HG03442 (cell line): ENCODE results near the gene DNAJC27.

Experiments
- ATAC-seq: cut with Tn5 transposase; IDR thresholded peaks from one replicate; pipeline ENCODE4 v1.9.1; 2021; ENCODE audit warnings: mild to moderate bottlenecking, moderate library complexity; ENCODE audit not compliant: unreplicated experiment

Gene DNAJC27

DNA sequence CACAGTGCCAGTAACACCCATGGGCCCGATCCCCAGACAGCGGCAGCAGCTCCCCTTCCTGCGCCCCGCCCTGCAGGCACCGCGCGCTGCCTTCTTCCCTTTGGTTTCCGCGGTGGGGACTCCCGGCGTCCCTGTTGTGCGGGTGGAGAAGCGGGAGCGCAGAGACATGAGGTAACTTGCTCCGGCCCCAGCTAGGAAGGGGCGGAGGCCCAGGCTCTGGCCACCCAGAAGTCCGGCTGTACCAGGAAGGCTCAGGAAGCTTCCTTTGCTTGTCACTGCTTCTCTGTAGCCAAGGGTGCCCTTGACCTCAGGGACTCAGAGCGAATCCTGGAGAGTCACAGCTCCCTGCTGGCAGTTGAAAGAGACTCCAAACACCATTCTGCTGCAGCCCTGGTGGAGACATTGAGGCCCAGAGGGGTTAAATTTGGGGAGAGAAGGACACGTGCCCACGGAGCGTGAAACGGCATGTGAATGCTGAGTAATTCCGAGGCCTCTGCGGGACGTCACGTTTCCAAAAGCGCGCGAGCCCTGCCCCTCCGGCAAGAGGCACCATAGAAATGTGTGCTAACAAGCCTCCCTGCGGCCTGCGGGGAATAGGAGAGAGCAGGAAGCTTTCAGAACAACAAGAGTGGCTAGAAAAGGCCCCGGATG lies 45.0 kb downstream of the DNAJC27 start:
- no peak for ATAC-seq

DNA sequence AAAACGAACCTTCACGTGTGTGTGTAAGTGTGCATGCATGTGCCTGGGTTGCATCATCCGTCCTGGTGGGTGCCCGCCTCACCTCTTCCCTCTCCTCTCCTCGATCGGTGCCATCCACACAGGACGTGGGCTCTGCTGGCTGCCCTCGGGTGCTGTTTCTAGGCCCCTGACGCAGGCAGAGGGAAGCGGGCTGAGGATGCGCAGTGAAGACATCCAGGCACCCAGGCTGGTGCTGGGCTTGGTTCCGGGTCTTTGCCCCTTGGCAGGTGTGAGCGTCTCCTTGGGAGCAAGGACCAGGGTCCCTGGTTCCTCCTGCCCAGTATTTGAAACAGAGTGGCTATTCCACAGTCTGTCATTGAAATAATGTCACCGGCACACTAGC lies 45.5 kb downstream of the DNAJC27 start:
- no peak for ATAC-seq

DNA sequence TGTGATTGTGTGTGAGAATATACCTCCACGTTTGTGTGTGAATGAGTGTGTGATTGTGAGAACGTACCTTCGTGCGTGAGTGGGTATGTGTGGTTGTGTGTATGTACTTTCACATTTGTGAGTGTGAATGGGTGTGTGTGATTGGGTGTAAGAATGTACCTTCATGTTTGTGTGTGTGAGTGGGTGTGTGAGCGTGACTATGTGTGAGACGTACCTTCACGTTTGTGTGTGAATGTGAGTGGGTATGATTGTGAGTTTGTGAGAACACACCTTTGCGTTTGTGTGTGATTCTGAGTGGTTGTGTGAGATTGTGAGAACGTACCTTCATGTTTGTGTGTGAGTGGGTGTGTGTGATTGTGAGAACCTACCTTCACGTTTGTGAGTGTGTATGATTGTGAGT lies 45.9 kb downstream of the DNAJC27 start:
- ATAC-seq: no peak

DNA sequence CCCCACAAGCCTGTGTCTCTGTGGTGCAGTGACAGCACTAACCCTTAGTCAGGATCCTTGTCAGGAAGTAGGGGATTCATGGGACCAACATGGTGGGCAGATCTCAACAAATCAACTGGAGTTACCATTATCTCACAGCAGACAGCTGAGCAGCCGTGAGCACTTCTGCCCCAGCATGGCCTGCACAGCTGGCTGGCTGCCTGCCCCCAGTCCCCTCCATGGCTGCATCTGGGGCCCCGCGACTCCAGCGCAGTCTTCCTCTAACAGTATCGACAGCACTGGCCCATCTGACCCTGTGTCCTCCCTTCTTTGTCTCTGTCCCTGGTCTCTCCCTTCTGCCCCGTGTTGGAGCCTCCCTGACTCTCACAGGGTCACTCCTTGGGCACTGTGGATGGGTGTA lies 47.0 kb downstream of the DNAJC27 start:
- no peak for ATAC-seq

DNA sequence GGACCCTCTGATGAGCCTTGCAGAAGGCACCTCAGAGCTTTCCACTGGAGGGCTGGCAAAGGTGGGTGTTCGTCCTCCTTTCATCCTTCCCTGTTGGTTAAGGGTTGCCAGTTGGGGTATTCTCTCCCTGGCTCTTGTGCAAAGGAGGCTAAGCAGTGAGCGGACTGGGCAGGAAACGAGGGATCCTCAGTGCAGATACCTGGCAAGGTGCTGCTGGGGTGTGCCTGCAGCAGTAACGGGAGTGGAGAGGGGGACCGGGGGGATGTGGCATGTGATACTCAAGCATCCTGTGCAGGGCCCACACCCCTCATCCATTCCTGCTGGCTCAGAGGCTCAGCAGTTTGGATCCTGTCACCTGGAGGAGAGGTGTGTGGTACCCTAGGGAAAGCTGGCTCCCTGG lies 47.5 kb downstream of the DNAJC27 start:
- ATAC-seq: no peak

DNA sequence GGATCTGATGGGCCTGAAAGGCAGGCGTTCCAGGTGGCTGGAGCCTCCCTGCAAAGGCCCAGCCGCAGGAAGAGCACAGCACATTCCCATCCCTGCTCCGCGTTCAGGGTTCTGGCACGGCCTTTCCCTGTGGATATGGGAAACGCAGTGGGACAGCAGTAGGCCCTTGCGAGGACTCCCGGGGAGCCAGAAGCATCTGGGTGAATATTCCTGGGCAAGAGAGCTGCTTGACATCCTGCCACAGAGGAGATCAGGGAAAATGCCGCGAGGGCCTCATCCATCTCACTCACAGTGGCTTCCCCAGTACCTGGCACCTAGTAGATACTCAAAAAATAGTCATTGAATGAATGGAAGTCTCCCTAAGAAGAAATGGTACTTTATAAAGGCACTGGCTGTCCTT lies 48.6 kb downstream of the DNAJC27 start:
- ATAC-seq: no peak

DNA sequence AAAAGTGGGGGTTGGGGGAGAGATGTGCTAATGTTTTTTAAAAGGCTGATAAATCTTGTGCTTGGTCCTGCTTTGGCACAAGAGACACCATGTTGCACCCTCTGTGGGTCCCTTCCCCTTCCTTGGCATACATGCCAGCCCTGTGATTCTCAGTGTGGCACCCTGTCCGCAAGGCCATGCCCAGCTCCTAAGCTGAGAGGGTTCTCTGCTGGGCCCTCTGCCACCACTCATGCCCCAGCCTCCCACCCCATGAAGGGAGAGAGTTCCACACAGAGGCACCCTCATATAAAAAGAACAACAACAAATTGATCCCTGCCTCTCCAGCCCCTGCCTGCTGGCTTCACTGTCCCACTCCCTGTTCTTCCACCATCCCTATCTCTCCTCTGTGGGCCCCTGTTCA lies 49.2 kb downstream of the DNAJC27 start:
- no peak for ATAC-seq

DNA sequence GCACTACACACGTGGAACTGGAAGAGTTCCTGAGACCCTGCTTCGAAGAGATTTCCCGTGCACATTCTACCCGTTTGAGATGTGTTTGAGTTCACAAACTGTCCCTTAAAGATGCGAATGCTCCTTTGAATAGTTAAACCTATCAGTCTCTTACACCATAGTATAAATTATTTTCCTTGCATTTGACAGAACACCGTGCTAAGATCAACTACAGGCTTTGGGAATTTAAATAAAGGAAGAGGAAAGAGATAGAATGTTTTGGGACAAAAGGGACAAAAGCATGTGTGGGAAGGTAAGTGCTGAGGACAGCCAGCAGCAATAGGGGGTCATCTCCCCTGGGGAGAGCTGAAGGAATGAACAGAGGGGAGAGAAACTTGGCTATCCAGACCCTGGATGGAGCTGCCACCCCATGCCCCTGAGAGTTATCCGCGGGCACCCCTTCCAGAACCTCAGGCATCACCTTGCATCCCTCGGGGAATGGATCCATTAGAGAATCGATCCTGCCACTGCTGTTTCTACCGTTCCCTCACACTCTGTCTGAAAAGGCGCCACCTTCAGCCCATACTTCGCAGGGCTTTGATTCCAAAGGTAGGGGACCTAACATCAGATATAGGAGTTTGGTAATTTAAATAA lies 50.8 kb downstream of the DNAJC27 start:
- ATAC-seq: no peak

DNA sequence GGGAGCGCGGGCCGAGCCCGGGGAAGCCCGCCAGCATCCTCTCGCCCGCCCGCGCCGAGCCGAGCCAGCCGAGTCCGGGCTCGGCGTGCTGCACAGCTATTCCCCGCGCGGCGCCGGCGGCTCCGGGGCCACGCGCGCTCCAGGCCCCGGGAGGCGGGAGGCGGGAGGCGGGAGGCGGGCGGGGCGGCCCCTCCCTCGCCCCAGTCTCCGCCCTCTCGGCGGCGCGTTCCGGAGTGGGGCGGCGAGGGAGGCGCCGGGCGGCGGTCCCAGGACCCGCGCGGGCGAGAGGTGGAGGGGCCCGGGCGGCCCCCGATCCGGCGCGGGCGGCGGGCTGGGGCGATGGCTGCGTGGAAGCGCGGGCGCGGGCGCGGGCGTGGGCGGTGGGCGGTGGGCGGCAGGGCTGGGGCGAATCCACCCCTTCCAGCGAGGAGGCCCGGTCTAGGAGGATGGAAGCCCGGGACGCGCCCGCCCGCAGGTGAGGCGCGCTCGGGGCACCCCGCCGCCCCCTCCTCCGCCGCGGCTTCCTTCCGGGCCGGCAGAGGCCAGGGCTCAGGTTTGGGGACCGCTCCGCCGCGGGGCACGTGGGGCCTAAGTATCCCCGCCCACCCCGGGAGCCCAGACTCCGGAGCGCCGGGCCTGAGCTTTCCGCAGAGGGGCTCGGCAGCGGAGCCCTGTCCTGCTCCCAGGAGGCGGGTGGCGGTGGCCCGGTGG lies 51.5 kb downstream of the DNAJC27 start, which contains the start of gene ADCY3:
TSS of gene ADCY3 (minus strand) at position 140 of the 711 bp plus-strand sequence. CDS start 1,250 bp downstream, outside the sequence.
- ATAC-seq: peak; percentile 43

DNA sequence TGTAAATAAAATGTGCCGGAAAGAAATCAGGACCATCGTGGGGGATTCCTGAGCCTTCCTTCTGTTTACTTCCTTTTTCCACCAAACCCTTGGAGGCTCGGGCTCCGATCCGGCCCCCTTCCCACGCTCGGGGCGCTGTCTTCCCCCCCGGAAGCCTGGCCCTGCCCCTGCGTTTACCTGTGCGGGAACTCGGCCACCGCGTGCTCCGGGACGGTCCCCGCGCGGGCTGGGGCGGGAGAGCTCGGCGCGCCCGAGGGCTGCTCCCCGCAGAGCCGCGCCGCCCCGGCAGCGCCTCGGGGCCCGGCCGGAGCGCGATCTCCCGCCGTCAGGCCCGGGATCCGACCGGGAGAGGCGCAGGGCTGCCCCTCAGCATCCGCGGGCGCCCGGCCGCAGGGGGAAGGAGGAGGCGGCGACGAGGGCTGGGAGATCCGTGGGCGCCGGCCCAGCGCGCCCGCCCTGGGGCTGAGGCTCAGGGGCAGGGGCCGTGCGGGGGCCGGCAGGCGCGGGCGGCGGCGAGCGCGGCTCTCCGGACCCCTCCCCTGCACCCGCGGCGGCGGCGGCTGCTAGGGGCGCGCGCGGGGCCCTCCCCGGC lies 52.2 kb downstream of the DNAJC27 start:
- peak; percentile 14 for ATAC-seq

DNA sequence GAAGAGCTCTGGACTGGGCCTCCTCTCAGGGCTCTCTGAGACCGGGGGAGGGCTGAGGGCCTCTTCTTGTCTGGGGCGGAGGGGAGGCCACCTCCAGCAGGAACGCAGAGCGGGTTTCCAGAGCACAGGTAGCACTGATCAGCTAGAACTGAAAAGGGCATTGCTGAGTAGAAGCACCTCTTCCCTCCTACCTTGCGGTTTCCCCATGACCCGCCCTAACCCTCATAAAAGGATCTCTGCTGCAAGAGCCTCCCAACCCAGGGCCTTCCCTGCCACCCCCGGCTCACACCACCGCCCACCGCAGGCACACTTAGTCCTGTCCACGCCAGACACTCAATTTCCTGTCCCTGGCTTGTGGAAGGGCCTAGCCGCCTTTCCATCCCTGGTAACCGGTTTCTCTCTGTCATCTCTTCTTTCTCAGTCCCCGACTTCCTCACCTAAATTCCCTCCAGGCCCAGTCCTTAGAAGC lies 52.7 kb downstream of the DNAJC27 start:
- ATAC-seq: no peak

DNA sequence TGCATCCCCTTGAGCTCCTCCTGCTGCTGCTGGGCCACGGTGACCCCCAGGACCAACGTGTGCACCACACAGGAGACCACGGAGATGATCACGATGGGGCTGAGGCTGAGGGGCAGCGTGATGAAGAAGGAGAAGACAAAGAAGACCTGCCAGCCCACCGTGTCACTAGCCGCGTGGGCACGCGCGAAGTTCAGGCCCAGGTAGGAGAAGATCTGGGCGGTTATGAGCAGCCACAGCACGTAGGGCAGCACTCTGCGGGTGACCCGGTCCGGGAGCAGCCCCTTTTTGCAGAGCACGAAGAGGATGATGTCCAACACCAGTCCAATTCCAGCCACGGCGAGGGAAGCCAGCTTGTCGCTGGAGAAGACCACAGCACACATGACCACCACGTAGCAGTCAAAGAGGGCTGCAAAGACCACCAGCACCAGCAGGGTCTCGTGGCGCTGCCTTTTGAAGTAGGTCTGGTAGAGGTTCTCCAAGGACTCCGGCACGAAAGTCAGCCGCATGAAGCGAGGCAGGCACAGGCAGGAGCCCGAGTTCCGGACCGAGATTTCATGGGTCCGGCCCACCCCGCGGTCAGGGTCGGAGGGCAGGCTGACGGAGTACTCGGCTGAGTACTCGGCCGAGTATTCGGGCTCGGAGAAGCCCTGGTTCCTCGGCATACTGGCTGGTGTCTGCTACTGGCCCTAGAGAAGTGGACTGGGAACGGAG lies 53.3 kb downstream of the DNAJC27 start:
- ATAC-seq: no peak

DNA sequence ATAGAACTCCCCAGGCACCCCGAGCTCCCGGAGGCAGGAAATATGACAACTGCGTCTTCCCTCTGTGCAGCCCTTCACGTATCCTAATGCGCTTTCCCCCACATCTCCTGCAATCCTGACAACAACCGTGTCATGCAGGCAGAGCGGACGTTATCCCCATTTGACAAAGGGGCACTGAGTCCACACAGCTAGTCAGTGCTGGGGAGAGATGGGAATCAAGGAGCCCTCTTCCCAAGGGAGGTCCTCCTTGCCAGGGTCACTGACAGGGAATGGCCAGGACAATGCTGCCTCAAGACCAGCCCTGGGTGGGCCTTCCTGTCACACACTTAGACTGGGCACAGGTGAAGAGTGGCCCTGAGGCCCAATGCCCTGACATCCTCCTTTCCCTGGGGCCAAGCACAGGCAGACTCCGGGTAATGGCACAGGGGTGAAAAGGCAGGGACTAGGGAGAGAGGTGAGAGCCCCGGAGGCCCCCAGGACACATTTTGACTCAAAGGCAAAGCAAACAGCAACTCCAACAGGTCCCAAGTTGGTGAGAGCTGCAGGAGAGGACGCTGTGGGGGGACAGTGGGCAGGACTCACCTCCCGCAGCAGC lies 53.9 kb downstream of the DNAJC27 start:
- ATAC-seq: no peak

DNA sequence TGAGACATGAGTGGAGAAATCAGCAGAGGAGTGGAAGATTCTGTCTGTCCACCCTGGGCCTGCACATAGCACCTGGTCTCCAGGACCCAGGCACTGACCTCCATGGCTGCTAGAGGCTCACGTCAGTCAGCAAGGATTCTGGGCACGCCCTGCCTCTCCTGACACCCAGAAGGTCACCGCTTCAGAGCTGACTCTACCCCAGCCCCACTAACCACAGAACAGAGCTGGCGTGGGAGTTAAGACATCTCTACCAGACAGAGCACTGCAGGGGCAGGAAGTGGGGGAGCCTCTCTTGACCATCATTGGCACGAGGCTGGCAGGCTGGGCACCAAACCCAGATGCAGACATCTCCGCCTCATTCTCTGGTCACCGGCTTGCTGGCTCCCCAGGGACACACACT lies 54.7 kb downstream of the DNAJC27 start:
- ATAC-seq: peak; percentile 46

DNA sequence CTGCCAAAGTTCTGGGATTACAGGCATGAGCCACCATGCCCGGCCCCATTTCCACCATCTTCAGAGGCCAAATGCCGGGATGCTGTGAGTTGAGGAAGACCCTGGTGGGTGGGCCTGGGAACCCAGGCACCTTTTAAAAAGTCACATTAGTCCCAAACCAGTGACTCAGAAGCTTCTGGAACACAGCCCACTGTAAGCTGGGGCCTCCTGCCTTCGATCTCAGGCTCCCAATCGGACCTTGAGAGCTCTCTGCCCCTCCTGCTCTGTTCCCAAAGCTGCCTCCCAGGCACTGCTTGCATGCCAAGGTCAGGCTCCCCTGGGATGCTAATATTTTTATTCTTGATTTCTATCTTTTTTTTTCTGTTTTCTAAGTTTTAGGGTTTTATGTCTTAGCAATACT lies 56.0 kb downstream of the DNAJC27 start:
- no peak for ATAC-seq

DNA sequence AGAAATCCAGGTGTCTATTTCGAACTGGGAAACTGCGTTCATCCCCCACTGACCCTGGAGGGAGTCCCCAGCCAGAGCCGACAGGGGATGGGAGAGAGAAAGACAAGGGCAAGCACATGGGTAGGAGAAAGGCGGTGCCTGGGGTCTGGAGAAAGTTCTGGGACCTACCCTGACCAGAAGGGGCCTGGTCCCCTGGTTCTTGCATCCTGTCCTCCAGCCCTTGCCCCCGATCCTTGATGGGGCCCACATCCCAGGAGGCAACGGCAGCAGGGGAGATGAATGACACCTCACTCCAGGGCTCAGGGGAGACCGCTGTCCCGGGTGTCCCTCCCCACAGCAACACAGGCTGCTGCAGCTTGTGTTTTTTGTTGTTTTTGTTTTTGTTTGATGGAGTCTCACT lies 56.6 kb downstream of the DNAJC27 start:
- no peak for ATAC-seq

DNA sequence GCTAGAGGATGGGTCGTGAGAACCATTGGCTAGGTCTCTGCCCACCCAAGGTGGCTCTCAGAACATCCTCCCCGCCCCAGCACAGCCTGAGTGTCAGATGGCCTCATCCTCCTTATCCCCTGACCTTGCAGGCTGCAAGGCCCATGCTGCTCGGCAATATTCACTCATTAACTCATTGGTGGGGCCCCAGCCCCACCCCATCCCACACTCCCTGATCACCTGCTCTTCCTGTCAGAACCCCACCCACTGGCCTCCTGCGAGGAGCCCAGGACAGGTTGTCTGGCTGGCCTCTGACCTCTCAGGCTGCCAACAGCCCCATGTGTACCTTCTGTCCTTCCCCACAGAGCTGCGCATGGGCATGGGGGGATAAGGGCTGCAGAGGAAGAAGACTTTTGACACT lies 57.0 kb downstream of the DNAJC27 start:
- ATAC-seq: no peak

DNA sequence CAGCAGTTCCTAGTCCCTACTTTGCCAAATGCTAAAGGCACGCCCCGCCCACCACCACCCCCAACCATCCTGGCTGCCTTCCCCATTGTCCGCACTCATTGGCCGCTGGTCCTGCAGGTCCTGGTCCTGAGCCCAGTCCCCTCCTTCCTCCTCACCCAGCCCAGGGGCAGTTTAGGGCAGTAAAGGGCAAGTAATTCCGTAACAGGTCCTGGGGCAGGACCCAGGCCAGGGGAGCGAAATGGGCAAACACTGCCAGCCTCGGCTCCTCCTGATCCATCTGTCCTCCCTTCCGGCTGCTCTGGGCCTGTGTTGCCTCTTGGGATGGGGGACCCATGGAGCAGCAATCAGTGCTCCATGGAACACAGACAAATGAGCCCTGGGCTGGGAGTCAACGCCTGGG lies 57.8 kb downstream of the DNAJC27 start:
- no peak for ATAC-seq

DNA sequence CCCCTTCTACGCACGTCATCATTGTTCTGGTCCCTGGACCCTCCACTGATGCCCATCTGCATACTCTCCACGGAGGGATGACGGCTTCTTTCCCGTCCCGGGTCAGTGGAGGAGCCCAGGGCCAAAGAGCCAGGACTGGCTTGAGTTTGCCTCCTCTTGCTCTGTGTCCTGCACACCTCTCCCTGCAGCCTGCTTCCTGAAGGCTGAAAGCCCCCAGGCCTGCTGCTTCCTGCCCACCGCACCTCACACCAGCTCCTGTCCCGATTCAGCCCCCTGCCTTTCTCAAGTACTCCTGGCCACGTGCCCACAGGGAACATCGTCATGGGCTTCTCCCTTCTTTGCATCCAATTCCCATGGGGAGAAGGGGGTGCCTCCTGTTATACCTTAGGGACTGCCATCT lies 58.8 kb downstream of the DNAJC27 start:
- no peak for ATAC-seq

DNA sequence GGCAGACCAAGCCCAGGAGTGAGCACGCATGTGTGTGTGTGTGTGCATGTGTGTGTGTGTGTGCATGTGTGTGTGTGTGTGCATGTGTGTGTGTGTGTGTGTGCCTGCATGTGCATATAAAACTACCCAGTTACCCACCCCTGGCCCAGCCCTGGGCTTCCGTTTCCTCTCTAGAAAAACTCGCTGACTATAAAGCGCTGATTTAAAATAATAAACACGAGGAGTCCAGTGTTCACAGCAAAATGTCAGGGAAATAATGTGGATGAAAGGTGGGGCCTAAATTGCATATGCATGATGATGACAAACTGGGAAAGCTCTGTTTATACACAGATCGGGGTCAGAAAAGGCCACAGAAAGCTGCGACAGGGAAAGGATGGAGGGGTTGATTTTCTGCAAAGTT lies 59.2 kb downstream of the DNAJC27 start:
- no peak for ATAC-seq

DNA sequence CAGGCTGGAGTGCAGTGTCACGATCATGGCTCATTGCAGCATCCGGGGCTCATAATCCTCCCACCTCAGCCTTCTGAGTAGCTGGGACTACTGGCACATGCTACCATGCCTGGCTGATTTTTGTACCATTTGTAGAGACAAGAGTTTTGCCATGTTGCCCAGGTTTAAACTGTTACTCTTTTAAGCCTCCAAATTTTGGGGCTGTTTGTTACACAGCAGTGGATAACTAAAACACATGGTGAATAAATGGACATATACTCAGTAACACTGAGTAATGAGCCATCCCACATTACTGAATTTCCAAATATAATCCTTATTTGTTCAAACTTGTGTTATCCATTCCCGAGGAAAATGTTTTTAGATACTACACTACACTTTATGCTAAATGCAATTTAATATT lies 61.5 kb downstream of the DNAJC27 start:
- no peak for ATAC-seq
